ENCODE measurements around the gene SRXN1. TPM values are rescaled to one million over a fixed set of nuclear protein-coding genes. Genes with fewer than 3 reads are reported as not detected.

Gene SRXN1
- total and polyA plus RNA-seq, 2 experiments from 2014 or later = 58.6 to 94.1 TPM

DNA sequence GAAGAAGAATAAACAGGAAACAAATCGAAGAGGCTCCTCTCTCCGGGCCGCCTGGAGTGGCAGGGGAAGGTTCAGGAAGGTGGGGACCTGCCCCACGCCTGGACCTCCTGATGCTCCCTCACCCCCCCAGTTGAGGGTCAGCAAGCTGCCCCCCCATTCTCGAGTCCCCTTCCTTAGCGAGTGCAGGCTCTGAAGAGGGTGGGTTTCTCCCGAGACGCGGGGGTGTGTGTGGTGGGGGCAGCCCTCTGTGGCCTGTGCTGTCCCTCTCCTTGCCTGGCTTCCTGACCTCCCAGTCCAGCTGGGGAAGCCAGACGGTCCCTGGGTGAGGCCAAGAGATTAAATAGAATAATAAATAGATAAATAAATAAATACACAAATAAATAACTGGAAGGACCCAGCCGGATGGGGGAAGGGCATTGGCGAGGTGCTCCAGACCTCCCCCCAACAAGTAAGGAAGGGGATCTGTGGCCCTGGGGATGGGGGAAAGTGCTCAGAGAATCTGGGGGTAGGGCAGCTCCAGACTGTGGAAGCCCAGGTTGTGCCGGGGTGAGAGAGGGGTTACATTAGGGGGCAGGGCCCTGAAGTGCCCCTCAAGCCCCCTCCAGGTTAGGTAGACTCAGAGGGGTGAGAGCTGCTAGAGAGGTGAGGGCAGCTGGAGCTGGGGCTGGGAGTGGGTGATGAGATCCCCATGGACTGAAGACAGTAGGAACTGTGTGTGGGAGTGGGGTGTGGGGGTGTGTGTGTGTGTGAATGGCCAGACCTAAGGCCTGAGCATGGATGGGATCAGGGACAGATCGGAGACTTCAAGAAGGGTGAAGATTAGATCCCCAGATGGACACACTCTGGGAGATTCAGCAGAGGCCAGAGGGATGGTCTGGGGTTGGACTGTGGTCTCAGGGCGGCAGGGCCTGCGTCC, 9.5 kb upstream of the SRXN1 start:
- Histone ChIP-seq H2AFZ (no peak overlapping the region), H3K27me3 (replicated peaks; ENCODE audit: insufficient read depth) (peaks cover 32% of the 10 kb centered on the region), H3K79me2 (ENCODE audit: insufficient read depth) (no peaks in the 10 kb centered on the region), H3K4me3 (no peak overlapping the region), H3K9me2 (ENCODE audit: insufficient read depth) (no peaks in the 10 kb centered on the region), H3K36me3 (ENCODE audit: low read depth) (no peaks in the 10 kb centered on the region), H3K9me3 (ENCODE audit: low read depth) (no peaks in the 10 kb centered on the region), H4K20me1 (ENCODE audit: insufficient read depth) (no peaks in the 10 kb centered on the region), H3K27ac (no peak overlapping the region), H3K4me1 (ENCODE audit: insufficient read depth) (peaks cover 24% of the 10 kb centered on the region), H3K4me2 (ENCODE audit: unreplicated experiment) (peak overlapping the region; percentile 28), H3K9ac (no peak overlapping the region), H3F3A (ENCODE audit: insufficient read depth) (peaks cover 4% of the 10 kb centered on the region; the same call in 1 of the 2 replicates)
- TF ChIP-seq EZH2 (IDR thresholded peaks at IDR 0.05; ENCODE audit: insufficient read depth, poor library complexity, severe bottlenecking) (no peak), EZH2phosphoT487 (IDR thresholded peaks at IDR 0.05; ENCODE audit: insufficient read depth, low read depth) (no peak)
- no peak for DNase-seq
- 15 to 20% methylated on average over 14 to 16 of the region's 16 CpGs for whole genome bisulfite sequencing, 2 experiments (ENCODE audit: low coverage in 1 of 2, low lambda C conversion rate in 2 of 2, missing lambda C conversion rate in 2 of 2)
- in situ Hi-C loops (cut with MboI) = no loop called here

DNA sequence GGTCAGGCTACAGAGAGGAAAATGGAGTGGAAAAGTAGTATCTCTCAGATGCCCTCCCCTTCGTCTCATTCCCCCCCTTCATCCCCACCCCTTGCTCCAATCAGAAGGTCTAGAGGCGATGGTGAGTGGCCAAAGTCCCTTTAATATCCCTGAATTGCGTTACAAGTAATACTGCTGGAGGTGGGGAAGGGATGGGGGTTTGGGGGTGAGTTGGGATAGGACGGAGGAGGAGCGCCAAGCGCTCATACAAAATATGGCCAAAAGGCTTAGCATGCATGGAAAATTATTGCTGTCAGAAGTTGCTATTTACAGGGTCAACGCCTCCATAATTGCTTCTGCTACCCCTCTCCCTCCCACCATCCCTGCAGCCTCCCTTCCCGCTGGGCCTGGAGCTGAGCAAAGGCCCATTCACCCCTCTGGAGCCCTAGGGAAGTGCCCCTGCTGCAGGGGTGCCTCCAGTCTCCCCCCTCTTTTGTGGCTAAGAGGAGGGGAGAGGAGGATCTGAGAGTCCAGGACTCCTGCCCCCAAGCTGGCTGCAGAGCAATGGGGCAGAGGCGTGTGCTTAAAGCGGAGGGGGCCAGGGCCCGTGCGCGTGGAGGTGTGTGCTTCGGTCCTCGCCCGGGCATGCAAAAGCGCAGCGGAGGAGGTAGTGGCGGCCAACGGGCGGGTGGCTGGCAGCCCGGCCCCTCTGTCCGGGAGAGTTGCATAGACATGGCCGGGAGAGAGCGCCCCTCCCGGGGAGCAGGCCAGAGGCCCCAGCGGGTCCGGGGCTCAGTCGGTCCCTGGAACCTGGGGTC, 8.7 kb upstream of the SRXN1 start:
- WGBS, 2 experiments (ENCODE audit: low coverage in 1 of 2, low lambda C conversion rate in 2 of 2, missing lambda C conversion rate in 2 of 2) = 10 to 22% methylated on average over 27 to 29 of the region's 29 CpGs
- in situ Hi-C loops (cut with MboI) = no loop called here
- peaks cover 4% of the 10 kb centered on the region; the same call in 1 of the 2 replicates for H3F3A ChIP-seq (ENCODE audit: insufficient read depth)

DNA sequence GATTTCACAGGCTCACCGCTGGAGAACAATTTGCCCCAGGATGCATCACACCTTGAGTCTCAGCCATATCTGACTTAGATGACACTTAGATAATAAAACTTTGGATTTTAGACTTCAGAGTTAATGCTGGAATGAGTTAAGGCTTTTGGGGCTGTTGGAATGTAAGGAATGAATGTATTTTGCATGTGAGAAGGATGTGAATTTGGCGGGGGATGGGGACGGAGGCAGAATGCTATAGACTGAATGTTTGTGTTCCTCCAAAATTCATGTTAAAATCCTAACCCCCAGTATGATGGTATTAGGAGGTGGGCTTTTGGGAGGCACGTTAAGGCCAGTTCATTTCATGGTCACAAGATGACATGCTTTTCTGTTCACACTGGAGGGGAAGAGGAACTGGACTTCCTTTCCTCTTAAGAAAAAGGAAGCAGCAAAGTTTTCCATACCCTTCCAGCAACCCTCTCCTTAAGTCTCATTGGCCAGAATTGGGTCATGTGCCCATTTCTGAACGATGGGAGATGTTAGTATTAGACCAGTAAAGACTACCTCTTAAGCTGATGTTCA, 5.8 kb upstream of the SRXN1 start:
- H3K36me3 ChIP-seq (ENCODE audit: low read depth) = no peaks in the 10 kb centered on the region
- TF ChIP-seq EZH2 (IDR thresholded peaks at IDR 0.05; ENCODE audit: insufficient read depth, poor library complexity, severe bottlenecking) (no peak), EZH2phosphoT487 (IDR thresholded peaks at IDR 0.05; ENCODE audit: insufficient read depth, low read depth) (no peak)
- H3K4me2 ChIP-seq (ENCODE audit: unreplicated experiment) = peak overlapping the region; percentile 1
- peaks cover 18% of the 10 kb centered on the region for H3K27me3 ChIP-seq (replicated peaks; ENCODE audit: insufficient read depth)
- peaks cover 12% of the 10 kb centered on the region for H3F3A ChIP-seq (ENCODE audit: insufficient read depth)
- WGBS, 2 experiments (ENCODE audit: low coverage in 1 of 2, low lambda C conversion rate in 2 of 2, missing lambda C conversion rate in 2 of 2) = 6 to 8% methylated on average over 5 of the region's 5 CpGs
- no peaks in the 10 kb centered on the region for H3K9me2 ChIP-seq (ENCODE audit: insufficient read depth)
- no peaks in the 10 kb centered on the region for H3K9me3 ChIP-seq (ENCODE audit: low read depth)
- H3K9ac ChIP-seq = no peak overlapping the region
- no peaks in the 10 kb centered on the region for H3K79me2 ChIP-seq (ENCODE audit: insufficient read depth)
- H2AFZ ChIP-seq = peak overlapping the region; percentile 63
- no peaks in the 10 kb centered on the region for H4K20me1 ChIP-seq (ENCODE audit: insufficient read depth)
- DNase-seq = peak; percentile 36
- 0 out of 2 replicates have a peak overlapping the region, but pooled peaks have one; percentile 9 for H3K4me3 ChIP-seq
- in situ Hi-C loops (cut with MboI) = no loop called here
- no peak overlapping the region for H3K27ac ChIP-seq
- H3K4me1 ChIP-seq (ENCODE audit: insufficient read depth) = peaks cover 31% of the 10 kb centered on the region

More for the DNA sequence above, 8.7 kb upstream of the SRXN1 start:
- H3K27ac ChIP-seq = no peak overlapping the region
- H3K4me1 ChIP-seq (ENCODE audit: insufficient read depth) = peaks cover 24% of the 10 kb centered on the region
- H3K4me2 ChIP-seq (ENCODE audit: unreplicated experiment) = peak overlapping the region; percentile 28
- H4K20me1 ChIP-seq (ENCODE audit: insufficient read depth) = no peaks in the 10 kb centered on the region
- peak; percentile 27 for DNase-seq
- no peak overlapping the region for H3K9ac ChIP-seq
- TF ChIP-seq EZH2 (IDR thresholded peaks at IDR 0.05; ENCODE audit: insufficient read depth, poor library complexity, severe bottlenecking) = no peak
- TF ChIP-seq EZH2phosphoT487 (IDR thresholded peaks at IDR 0.05; ENCODE audit: insufficient read depth, low read depth) = no peak
- H3K36me3 ChIP-seq (ENCODE audit: low read depth) = no peaks in the 10 kb centered on the region
- H3K4me3 ChIP-seq = no peak overlapping the region
- no peak overlapping the region for H2AFZ ChIP-seq
- H3K79me2 ChIP-seq (ENCODE audit: insufficient read depth) = no peaks in the 10 kb centered on the region
- H3K27me3 ChIP-seq (replicated peaks; ENCODE audit: insufficient read depth) = peaks cover 32% of the 10 kb centered on the region
- no peaks in the 10 kb centered on the region for H3K9me3 ChIP-seq (ENCODE audit: low read depth)
- H3K9me2 ChIP-seq (ENCODE audit: insufficient read depth) = no peaks in the 10 kb centered on the region

DNA sequence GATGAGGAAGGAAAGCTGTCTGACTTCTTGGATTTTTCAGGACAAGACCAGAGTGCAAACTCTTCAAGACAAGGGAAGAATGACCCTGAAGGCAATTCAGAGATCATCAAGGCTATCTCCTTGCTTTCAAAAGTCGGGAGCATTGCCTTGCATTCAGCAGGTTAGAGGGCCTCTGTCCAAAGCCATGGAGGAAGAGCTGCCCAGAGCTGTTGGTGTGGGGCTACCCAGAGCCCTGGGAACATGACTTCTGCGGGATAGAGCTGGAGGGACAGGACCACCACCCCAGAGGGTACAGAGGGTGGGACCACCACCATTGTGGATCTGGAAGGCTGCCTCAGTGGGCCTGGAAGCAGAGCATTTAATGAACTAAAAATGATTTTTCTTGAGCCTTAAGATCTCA, 5.2 kb upstream of the SRXN1 start:
- Histone ChIP-seq H3K27me3 (replicated peaks; ENCODE audit: insufficient read depth) (peaks cover 12% of the 10 kb centered on the region), H3K4me2 (ENCODE audit: unreplicated experiment) (peak overlapping the region; percentile 1), H3K79me2 (ENCODE audit: insufficient read depth) (no peaks in the 10 kb centered on the region), H3K36me3 (ENCODE audit: low read depth) (no peaks in the 10 kb centered on the region), H3K4me1 (ENCODE audit: insufficient read depth) (peaks cover 34% of the 10 kb centered on the region), H3K9ac (no peak overlapping the region), H3K4me3 (no peak overlapping the region), H3K27ac (no peak overlapping the region), H4K20me1 (ENCODE audit: insufficient read depth) (no peaks in the 10 kb centered on the region), H3K9me2 (ENCODE audit: insufficient read depth) (no peaks in the 10 kb centered on the region), H3K9me3 (ENCODE audit: low read depth) (no peaks in the 10 kb centered on the region), H3F3A (ENCODE audit: insufficient read depth) (peaks cover 14% of the 10 kb centered on the region), H2AFZ (no peak overlapping the region)
- in situ Hi-C loops (cut with MboI) = no loop called here
- TF ChIP-seq EZH2phosphoT487 (IDR thresholded peaks at IDR 0.05; ENCODE audit: insufficient read depth, low read depth) (no peak), EZH2 (IDR thresholded peaks at IDR 0.05; ENCODE audit: insufficient read depth, poor library complexity, severe bottlenecking) (no peak)
- DNase-seq = no peak
- 30 to 35% methylated on average over 2 of the region's 2 CpGs for WGBS, 2 experiments (ENCODE audit: low coverage in 1 of 2, low lambda C conversion rate in 2 of 2, missing lambda C conversion rate in 2 of 2)
